HepG2 (cell line): ENCODE measurements around the gene USP30. TPM values are rescaled to one million over a fixed set of nuclear protein-coding genes. Genes with fewer than 3 reads are reported as not detected.

Experiments
- EEA1 ChIP-seq: sonication (generic); formaldehyde crosslinking; IDR thresholded peaks from 2 replicates; pipeline ENCODE4 v1.5.1; 2020; ENCODE audit warnings: mild to moderate bottlenecking, missing genetic modification reagents, borderline replicate concordance
- ELF1 ChIP-seq: sonication (generic); formaldehyde crosslinking; IDR thresholded peaks from 2 replicates; pipeline ENCODE4 v1.4.0; 2020; ENCODE audit warnings: missing genetic modification reagents
- ETV6 ChIP-seq: sonication (generic); formaldehyde crosslinking; conservative IDR thresholded peaks from 2 replicates; pipeline ENCODE4 v1.4.0; 2020; ENCODE audit warnings: missing genetic modification reagents
- FOXM1 ChIP-seq: sonication (generic); formaldehyde crosslinking; IDR thresholded peaks from 2 replicates; pipeline ENCODE4 v1.5.0; 2020; ENCODE audit warnings: missing genetic modification reagents
- HIC2 ChIP-seq: sonication (generic); formaldehyde crosslinking; IDR thresholded peaks from 2 replicates; pipeline ENCODE4 v1.9.0; 2022; ENCODE audit warnings: low read depth, missing genetic modification reagents
- JARID2 ChIP-seq: sonication (generic); formaldehyde crosslinking; IDR thresholded peaks from 2 replicates; pipeline ENCODE4 v1.8.1; 2023; ENCODE audit warnings: missing genetic modification reagents, inconsistent platforms; ENCODE audit not compliant: insufficient replicate concordance
- MAX ChIP-seq: IDR thresholded peaks from 2 replicates; pipeline ENCODE4 v1.6.1; 2012; ENCODE audit warnings: inconsistent platforms
- NR2F1 ChIP-seq, 2 experiments: fragments of 450-650 bp in 1 of 2; formaldehyde crosslinking in 1 of 2; IDR thresholded peaks; 2 replicates each; pipeline versions ENCODE4 v1.5.0 to v1.6.1; 2016 to 2020; ENCODE audit warnings: mild to moderate bottlenecking in 1 of 2, missing compliant biosample characterization in 1 of 2, missing genetic modification reagents in 1 of 2, moderate library complexity in 1 of 2
- POGK ChIP-seq: sonication (generic); formaldehyde crosslinking; conservative IDR thresholded peaks from 2 replicates; pipeline ENCODE4 v1.8.0; 2022; ENCODE audit warnings: mild to moderate bottlenecking, moderate library complexity, missing genetic modification reagents
- PRDM10 ChIP-seq: sonication (generic); formaldehyde crosslinking; IDR thresholded peaks from 2 replicates; pipeline ENCODE4 v1.4.0; 2020; ENCODE audit warnings: low read depth, missing genetic modification reagents
- PRDM15 ChIP-seq: sonication (generic); formaldehyde crosslinking; IDR thresholded peaks from 2 replicates; pipeline ENCODE4 v1.4.0; 2020; ENCODE audit warnings: missing genetic modification reagents
- PREB ChIP-seq: sonication (generic); formaldehyde crosslinking; IDR thresholded peaks from 2 replicates; pipeline ENCODE4 v1.4.0; 2020; ENCODE audit warnings: missing genetic modification reagents
- REXO4 ChIP-seq: sonication (generic); formaldehyde crosslinking; IDR thresholded peaks from 2 replicates; pipeline ENCODE4 v1.8.0; 2022; ENCODE audit warnings: missing genetic modification reagents, mild to moderate bottlenecking, borderline replicate concordance
- ZBTB25 ChIP-seq: IDR thresholded peaks from 2 replicates; pipeline ENCODE4 v1.6.1; 2018; ENCODE audit warnings: missing genetic modification reagents
- polyA plus RNA-seq, 8 experiments: library from polyadenylated mRNA; depleted of rRNA in 3 of 8; stranded (reverse) in 7 of 8; unstranded in 1 of 8; fragments of >200 nt; fragmentation: Illumina TruSeq in 4 of 8; extraction: Trizol in 4 of 8; gene quantifications; 2 replicates each; pipeline versions ENCODE4 v1.2.1 to v1.2.3, GENCODE V29; 2011 to 2016; ENCODE audit warnings: low read depth in 4 of 8, missing spikeins in 1 of 8, mixed read lengths in 1 of 8; ENCODE audit not compliant: insufficient read depth in 1 of 8
- total RNA-seq, 5 experiments: library from RNA; depleted of rRNA; stranded (reverse); fragments of >200 nt; fragmentation: Illumina TruSeq; extraction: Trizol; gene quantifications; 2 replicates each; pipeline ENCODE4 v1.2.3, GENCODE V29; 2016; ENCODE audit warnings: low read depth in 1 of 5

Gene USP30
- total and polyA plus RNA-seq, 2 of the 13 experiments (the other 11 are each of a cell fraction or from before 2014, with no cell fraction given) = 11.2 to 20.8 TPM

- TF ChIP-seq REXO4 (CRISPR knock-in tag) (no peak), EEA1 (CRISPR knock-in tag) (peak; percentile 87; the same call in 1 of the 2 replicates), ETV6 (peak; percentile 95), PRDM10 (CRISPR knock-in tag) (no peak), ELF1 (CRISPR knock-in tag) (peak; percentile 57), ZBTB25 (peak; percentile 86), PREB (CRISPR knock-in tag) (no peak), FOXM1 (CRISPR knock-in tag) (peak; percentile 64; the same call in 1 of the 2 replicates), PRDM15 (CRISPR knock-in tag) (peak; percentile 67; the same call in 1 of the 2 replicates), NR2F1 (CRISPR knock-in tag; IDR thresholded peaks at IDR 0.05) (no peak), MAX (0 out of 2 replicates have a peak, but pooled peaks have one; percentile 34), JARID2 (no peak), POGK (CRISPR knock-in tag) (0 out of 2 replicates have a peak, but pooled peaks have one; percentile 77), HIC2 (CRISPR knock-in tag) (no peak)
Observed at GRCh38 chr12:109020796-109021380, 31.5 kb upstream of the USP30 start, which contains the start of gene SVOP (continued).
